A673 (cell line): Measurements from ENCODE around the gene EXOC5. TPM values are rescaled to one million over a fixed set of nuclear protein-coding genes. Genes with fewer than 3 reads are reported as not detected.

Source experiments
- BruUV-seq: library from RNA; stranded (reverse); fragments of 400-500 nt; replicated peaks from 2 replicates; lab custom pipeline; 2021; lab: Mats Ljungman, UMichigan
- CTCF ChIA-PET: fragments of 300-600 bp; sonication (Branson Sonifier 250); formaldehyde crosslinking; loops from one replicate; lab custom pipeline; 2022; ENCODE audit warnings: antibody characterized with exemption; lab: Charles Lee
- POLR2A ChIA-PET: fragments of 300-600 bp; sonication (Branson Sonifier 250); formaldehyde crosslinking; loops from one replicate; lab custom pipeline; 2022; ENCODE audit warnings: antibody characterized with exemption; ENCODE audit not compliant: low non-redundant PET; lab: Charles Lee
- DNase-seq: peaks from one replicate; pipeline ENCODE4 v3.0.0-alpha.2; 2015; ENCODE audit warnings: low spot score
- H3K27ac ChIP-seq: fragments of 200-600 bp; sonication (generic); 2 replicates; pipeline ENCODE4 v1.5.1; 2016; ENCODE audit warnings: mixed run types, low read depth, mild to moderate bottlenecking, mixed read lengths, antibody characterized with exemption, low read length; ENCODE audit not compliant: poor library complexity, severe bottlenecking
- H3K27me3 ChIP-seq: fragments of 200-600 bp; sonication (generic); replicated peaks from 2 replicates; pipeline ENCODE4 v1.6.1; 2017; ENCODE audit warnings: mixed run types, low read depth, mild to moderate bottlenecking, mixed read lengths, antibody characterized with exemption, low read length; ENCODE audit not compliant: insufficient read depth, poor library complexity
- H3K36me3 ChIP-seq: fragments of 200-600 bp; sonication (generic); 2 replicates; pipeline ENCODE4 v1.6.1; 2016; ENCODE audit warnings: mixed run types, mild to moderate bottlenecking, mixed read lengths, antibody characterized with exemption, low read length; ENCODE audit not compliant: insufficient read depth, poor library complexity, severe bottlenecking
- H3K4me1 ChIP-seq: fragments of 200-600 bp; sonication (generic); 2 replicates; pipeline ENCODE4 v1.6.1; 2017; ENCODE audit warnings: mixed run types, mild to moderate bottlenecking, mixed read lengths, antibody characterized with exemption, low read length; ENCODE audit not compliant: insufficient read depth, poor library complexity, severe bottlenecking
- H3K4me3 ChIP-seq: fragments of 200-600 bp; sonication (generic); 2 replicates; pipeline ENCODE4 v1.5.1; 2016; ENCODE audit warnings: low read depth, mixed run types, mild to moderate bottlenecking, mixed read lengths, low read length; ENCODE audit not compliant: poor library complexity, severe bottlenecking
- H3K9me3 ChIP-seq: fragments of 200-600 bp; sonication (generic); 2 replicates; pipeline ENCODE4 v1.6.1; 2016; ENCODE audit warnings: mixed run types, low read depth, mild to moderate bottlenecking, mixed read lengths, antibody characterized with exemption, low read length; ENCODE audit not compliant: poor library complexity, severe bottlenecking
- EZH2 ChIP-seq: fragments of 200-600 bp; sonication (generic); IDR thresholded peaks from 2 replicates; pipeline ENCODE4 v1.6.1; 2017; ENCODE audit warnings: borderline replicate concordance, low read depth, mild to moderate bottlenecking, mixed read lengths, antibody characterized with exemption, low read length; ENCODE audit not compliant: poor library complexity, severe bottlenecking
- intact Hi-C: fragments of 100-400 bp; cut with micrococcal nuclease; formaldehyde crosslinking; loops from one replicate; pipeline ENCODE4 v1.10.0; 2022; ENCODE audit not compliant: unreplicated experiment
- total RNA-seq: library from RNA; stranded (reverse); gene quantifications from 2 replicates; pipeline ENCODE4 v1.2.3, GENCODE V29; 2021
- TF ChIP-seq, protein P1 (sequence below): fragments of 300-800, 200-600 bp; sonication (generic); conservative IDR thresholded peaks from 2 replicates; pipeline ENCODE4 v1.5.1; 2017; ENCODE audit warnings: low read depth, mild to moderate bottlenecking, antibody characterized with exemption, low read length, moderate library complexity, mixed read lengths

EXOC5 gene
- total RNA-seq, 1 experiment from 2014 or later, result 132 TPM

DNA sequence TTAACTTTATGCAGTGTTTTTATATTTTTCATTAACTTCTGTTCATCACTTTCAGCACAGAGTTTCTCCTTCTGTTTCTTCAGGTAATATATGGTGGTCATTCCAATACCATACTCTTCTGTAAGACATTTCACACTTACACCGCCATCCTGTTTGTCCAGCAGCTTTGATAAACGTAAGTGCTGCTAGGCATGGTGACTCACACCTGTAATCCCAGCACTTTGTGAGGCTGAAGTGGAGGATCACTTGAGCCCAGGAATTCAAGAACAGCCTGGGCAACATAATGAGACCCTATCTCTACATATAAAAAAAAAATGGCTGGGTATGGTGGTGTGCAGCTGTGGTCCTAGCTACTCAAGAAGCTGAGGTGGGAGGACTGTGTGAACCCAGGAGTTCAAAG, 55.8 kb downstream of the EXOC5 start:
- BruUV-seq, result no TSS peak
- peaks cover 50% of the 10 kb centered on the region for H3K36me3 ChIP-seq
- ChIA-PET POLR2A (no interaction called here), CTCF (no interaction called here)
- no peak for DNase-seq
- no peaks in the 10 kb centered on the region for H3K27me3 ChIP-seq
- peaks cover 26% of the 10 kb centered on the region for H3K4me1 ChIP-seq
- no peak overlapping the region for H3K4me3 ChIP-seq
- no peak for TF ChIP-seq EZH2
- TF ChIP-seq, protein P1, sequence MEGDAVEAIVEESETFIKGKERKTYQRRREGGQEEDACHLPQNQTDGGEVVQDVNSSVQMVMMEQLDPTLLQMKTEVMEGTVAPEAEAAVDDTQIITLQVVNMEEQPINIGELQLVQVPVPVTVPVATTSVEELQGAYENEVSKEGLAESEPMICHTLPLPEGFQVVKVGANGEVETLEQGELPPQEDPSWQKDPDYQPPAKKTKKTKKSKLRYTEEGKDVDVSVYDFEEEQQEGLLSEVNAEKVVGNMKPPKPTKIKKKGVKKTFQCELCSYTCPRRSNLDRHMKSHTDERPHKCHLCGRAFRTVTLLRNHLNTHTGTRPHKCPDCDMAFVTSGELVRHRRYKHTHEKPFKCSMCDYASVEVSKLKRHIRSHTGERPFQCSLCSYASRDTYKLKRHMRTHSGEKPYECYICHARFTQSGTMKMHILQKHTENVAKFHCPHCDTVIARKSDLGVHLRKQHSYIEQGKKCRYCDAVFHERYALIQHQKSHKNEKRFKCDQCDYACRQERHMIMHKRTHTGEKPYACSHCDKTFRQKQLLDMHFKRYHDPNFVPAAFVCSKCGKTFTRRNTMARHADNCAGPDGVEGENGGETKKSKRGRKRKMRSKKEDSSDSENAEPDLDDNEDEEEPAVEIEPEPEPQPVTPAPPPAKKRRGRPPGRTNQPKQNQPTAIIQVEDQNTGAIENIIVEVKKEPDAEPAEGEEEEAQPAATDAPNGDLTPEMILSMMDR, result no peak
- H3K27ac ChIP-seq, result no peak overlapping the region
- intact Hi-C loops, result no loop called here
- H3K9me3 ChIP-seq, result no peaks in the 10 kb centered on the region

DNA sequence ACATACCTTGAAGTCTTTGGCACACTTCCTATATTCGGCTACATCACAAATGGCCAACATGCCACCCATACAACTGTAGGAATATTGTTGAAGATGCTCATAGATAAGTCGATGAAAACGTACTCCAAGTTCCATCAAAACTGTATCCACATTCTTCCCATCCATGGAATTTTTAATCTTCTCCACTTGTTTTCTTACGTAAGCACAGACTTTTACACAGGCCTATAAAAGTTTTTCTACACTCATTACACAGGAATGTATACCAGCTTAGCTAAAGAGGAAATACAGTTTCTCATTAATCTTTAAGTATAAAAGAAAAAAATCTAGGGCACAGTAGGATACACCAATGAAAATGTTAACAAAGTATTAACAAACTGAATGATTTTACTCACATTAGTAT, 59.1 kb downstream of the EXOC5 start:
- Histone ChIP-seq H3K4me1 (peaks cover 26% of the 10 kb centered on the region), H3K4me3 (no peak overlapping the region), H3K36me3 (peaks cover 36% of the 10 kb centered on the region), H3K27ac (peak overlapping the region; percentile 74), H3K9me3 (no peaks in the 10 kb centered on the region), H3K27me3 (no peaks in the 10 kb centered on the region)
- peak; percentile 78 for DNase-seq
- no TSS peak for BruUV-seq
- ChIA-PET POLR2A (no interaction called here), CTCF (no interaction called here)
- intact Hi-C loops, result no loop called here
- TF ChIP-seq, protein P1, result no peak
- TF ChIP-seq EZH2, result no peak

- no peak overlapping the region for H3K4me3 ChIP-seq
- H3K27me3 ChIP-seq, result no peaks in the 10 kb centered on the region
- no TSS peak for BruUV-seq
- CTCF ChIA-PET, result no interaction called here
- DNase-seq, result no peak
- H3K9me3 ChIP-seq, result no peaks in the 10 kb centered on the region
- TF ChIP-seq, protein P1, result no peak
- no peak for TF ChIP-seq EZH2
- intact Hi-C loops, result no loop called here
- H3K4me1 ChIP-seq, result peaks cover 24% of the 10 kb centered on the region
- POLR2A ChIA-PET, result no interaction called here
- H3K27ac ChIP-seq, result no peak overlapping the region
- peaks cover 23% of the 10 kb centered on the region for H3K36me3 ChIP-seq
Measured at GRCh38 chr14:57205938-57206337, 62.8 kb downstream of the EXOC5 start.
